Hippocampal formation (tissue), 2 donors: ENCODE results near the gene OR52N5.

Experiments used
- DNase-seq, 2 donors: peaks; one replicate each; lab custom pipeline; 2025; lab: John Stamatoyannopoulos, UW

OR52N5 gene

GRCh38 chr11:5783255-5783654, at the start of gene OR52N5:
TSS of gene OR52N5 (minus strand) at chr11:5783355. CDS start at chr11:5778634, 4,721 bp downstream.
- DNase-seq: no peak

DNA sequence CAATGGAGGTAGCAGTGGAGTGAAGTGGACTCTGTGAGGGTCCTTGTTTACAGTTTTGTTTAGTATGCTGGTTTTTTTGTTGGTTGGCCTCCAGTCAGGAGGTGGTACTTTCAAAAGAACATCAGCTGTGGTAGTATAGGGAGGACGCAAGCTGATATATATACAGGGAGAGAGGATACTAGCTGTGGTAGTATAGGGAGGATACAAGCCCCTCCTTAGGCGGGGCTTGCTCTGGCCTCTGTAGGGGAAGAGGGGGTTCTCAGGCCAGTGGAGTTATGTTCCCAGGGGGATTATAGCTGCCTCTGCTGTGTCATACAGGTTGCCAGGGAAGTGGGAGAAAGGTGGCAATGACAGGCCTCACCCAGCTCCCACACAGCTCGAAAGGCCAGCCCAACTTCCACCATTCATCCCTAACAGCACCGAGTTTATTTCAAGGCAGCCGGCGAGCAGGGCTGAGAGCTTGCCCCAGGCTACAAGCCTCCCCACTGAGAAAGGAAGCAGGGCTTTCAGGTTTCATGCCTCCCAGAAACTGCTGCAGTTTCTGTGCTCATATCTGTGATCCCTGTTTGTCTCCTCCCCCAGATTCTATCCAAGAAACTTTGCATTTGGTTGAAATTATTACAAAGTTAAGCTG, 48.2 kb upstream of the OR52N5 start:
- no peak for DNase-seq

DNA sequence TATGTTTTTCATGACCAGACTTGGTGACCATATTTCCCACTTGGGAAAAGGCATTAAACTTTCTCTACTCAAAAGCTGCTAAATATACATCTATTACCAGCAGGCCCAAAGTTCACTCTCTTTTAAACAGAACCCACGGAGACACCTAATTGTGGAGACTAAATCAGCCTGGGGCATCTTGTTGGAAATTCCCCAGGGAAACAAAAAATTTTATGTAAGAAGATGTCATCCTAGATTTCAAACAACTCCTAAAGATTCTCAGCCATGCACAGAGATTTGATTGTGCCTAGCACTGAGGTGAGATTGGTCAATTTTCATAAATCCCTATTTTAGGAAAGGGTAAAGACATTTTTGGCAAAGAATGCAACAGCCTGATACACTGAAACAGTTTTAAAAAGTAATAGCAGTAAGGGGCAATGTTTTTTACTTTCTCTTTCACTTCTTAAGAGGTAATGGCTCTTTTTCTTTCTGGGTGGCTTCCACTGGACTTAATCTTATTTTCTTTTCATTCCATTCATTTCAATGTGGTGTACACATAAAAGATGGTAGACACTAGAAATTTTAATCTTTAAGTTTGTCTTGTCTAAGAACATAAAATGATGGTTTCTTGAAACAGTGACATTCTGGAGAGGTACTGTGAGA, 35.2 kb upstream of the OR52N5 start:
- DNase-seq: no peak

DNA sequence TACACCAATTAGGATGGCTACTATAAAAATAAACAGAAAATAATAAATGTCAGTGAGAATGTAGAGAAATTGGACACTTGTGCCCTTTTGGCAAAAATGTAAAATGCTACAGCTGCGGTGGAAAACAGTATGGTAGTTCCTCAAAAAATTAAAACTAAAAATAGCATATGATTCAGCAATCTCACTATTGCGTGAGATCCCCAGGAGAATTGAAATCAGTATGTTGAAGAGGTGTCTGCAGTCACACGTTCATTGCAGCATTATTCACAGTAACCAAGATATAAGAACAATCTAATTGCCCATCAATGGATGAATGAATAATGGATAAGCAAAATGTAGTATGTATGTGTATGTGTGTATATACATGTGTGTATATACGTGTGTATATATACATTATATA, 32.4 kb upstream of the OR52N5 start:
- no peak for DNase-seq

DNA sequence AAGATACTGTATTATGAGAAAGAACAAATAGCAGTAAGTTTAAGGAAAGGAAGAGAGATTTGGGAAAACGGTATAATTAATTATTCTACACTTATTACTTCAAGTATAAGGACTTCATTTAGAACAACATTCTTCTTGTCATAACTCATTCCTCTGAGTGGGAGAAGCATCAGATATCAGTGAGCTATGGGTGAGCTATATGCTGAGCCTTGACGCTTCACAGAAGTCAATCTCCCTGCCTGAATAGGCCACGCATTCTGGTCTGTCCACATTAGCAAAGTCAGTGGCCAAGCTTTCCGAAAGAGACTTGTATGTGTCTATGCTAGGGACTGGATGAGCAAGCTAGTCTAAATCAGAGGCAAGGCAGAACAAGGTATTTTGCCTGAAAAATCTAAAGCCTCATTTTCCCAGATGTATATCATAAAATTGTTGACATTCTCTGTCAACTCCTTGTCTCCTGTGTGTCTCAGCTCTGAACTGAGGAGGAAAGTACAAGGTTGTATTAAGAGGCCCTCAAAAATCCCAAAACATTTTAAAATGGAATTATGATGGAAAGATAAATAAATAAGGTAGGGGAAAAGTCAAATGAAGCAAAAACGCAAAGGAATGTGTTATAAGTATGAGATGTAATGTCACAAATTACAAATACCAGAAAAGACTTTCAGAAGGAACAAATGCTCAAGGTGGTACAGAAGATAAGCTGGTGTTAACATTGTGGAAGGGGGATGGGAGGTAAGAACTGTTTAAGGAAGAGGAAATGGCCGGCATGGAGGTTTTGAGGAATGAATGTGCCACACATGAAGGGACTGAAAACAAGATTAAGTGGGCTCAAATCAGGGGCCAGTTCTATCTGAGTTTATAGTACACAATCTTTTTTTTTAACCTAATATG, 27.0 kb upstream of the OR52N5 start:
- no peak for DNase-seq

GRCh38 chr11:5809122-5809519, 26.0 kb upstream of the OR52N5 start:
- DNase-seq: no peak

DNA sequence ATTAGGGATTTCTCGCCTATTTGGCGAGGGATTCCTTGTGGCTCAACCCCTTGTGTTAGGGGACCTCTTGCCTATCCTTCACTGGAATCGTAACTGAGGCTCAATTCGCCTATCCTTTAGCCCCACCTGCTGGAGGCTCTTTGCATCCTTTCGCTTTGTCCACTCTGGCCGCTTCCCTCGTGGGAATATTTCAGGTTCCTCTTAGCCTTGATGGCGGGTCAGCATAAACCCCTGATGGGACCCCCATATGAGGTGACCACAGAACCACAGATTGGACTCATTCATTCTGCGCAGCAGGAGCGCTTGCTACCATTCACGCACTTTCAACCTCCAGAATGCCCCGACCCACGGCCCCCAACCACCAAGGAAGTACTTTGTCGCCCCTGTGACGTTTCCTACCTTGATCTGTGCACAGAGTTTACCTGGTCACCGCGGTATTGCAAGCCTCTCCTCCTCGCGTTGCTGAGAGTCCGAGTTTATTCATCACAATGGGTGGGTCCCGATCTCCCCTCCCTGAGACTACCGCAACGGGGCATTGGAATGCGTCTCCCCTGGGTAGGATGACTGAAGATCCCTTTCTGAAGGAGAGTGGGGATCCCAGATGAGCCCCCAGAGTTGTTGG, 25.5 kb upstream of the OR52N5 start, which contains the start of gene OR52N2:
OR52N2 (plus strand) TSS at position 425 of the 622 bp plus-strand sequence. CDS start 11,412 bp downstream, outside the sequence.
- DNase-seq: peak; percentile 50 to 67

DNA sequence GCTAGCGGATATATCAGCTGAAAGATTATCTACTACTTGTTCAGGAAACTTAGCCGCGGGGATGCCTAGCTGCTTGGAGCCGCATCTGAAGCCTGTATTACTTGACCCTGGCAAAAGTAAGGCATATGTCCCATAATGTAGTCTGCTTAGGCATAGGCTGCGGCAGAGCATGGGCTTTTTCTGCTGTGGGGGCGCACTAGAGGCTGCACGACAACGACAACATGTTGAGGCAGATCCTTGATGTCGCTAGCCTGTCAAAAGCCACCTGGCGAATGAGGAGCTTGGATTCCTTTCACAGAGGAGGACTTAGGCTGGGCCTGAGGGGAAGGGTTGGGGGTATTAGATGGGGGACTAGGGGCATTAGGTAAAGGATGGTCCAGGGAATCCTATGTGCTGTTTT, 24.4 kb upstream of the OR52N5 start:
- DNase-seq: no peak

- no peak for DNase-seq
Measured at GRCh38 chr11:5803982-5804381, 20.8 kb upstream of the OR52N5 start.

- no peak for DNase-seq
Measured at GRCh38 chr11:5796541-5796940, 13.4 kb upstream of the OR52N5 start.

DNA sequence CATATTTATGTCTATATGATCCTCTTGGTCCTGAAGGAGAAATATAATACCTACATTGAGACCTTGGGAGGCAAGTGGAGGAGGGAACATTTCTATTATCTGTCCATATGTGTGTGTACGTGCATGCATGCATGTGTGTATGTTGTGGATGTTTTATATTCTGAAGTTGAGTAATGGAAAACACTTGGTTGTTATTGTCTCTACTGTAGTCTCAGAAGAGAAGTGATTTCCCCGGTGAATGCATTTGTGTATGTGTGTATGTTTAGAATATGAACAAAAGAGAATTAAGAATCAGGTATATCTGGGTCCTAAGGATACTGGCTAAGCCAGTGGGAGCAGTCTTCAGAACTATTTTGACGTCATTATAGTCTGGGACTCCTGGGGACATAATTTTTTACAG, 8.0 kb upstream of the OR52N5 start, which contains the start of gene OR52N1:
OR52N1 (minus strand) TSS at position 101 of the 400 bp plus-strand sequence. CDS start 2,449 bp downstream, outside the sequence.
- no peak for DNase-seq

GRCh38 chr11:5767056-5767455, 16.1 kb downstream of the OR52N5 start:
- no peak for DNase-seq

GRCh38 chr11:5753943-5754342, 29.2 kb downstream of the OR52N5 start, which contains the start of gene OR52N4:
TSS of gene OR52N4 (plus strand) at chr11:5754243. CDS start at chr11:5754741, 498 bp downstream.
- no peak for DNase-seq

DNA sequence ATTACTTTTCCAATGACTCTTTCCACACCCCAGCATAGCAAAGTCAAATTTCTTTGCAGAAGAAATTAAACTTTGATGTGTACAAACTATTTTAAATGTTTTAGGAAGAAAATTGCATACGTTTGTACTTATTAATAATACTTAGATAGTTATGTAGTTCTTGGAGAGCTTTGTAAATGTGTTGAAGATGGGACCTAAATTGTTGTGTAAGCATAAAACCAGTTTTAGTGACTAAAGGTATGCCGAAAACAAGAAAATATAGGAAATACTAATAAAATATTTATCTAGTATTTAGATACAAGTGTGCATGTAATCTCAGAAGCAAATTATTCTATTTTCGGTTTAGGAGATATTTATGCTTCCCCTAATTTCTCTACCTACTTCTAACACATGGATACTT, 33.3 kb downstream of the OR52N5 start:
- DNase-seq: no peak

- no peak for DNase-seq
Measured at GRCh38 chr11:5746614-5747013, 36.5 kb downstream of the OR52N5 start.

DNA sequence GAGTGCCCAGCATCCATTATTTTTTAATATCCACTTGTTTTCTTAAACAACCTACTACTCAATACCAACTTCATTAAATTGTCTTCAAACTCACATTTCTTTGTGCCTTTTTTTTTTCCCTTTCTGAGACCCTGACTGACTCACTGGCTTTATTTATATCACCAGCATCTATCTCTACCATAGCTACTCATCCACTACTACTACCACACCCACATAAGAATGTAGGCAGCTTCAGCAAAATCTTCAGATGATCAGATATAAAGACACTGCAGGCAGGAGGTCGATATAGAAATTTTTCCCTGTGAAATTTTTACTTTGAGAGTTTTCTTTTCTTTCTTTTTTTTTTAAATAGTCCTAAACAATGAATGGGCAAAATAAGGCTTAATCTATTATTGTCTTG, 44.7 kb downstream of the OR52N5 start:
- no peak for DNase-seq

GRCh38 chr11:5737670-5738392, 45.3 kb downstream of the OR52N5 start:
- DNase-seq: no peak

DNA sequence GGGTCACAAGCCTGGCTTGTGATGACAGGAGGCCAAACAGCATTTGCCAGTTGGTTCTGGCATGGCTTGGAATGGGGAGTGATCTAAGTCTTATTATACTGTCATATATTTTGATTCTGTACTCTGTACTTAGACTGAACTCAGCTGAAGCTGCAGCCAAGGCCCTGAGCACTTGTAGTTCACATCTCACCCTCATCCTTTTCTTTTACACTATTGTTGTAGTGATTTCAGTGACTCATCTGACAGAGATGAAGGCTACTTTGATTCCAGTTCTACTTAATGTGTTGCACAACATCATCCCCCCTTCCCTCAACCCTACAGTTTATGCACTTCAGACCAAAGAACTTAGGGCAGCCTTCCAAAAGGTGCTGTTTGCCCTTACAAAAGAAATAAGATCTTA, 46.1 kb downstream of the OR52N5 start:
- DNase-seq: no peak

- no peak for DNase-seq
Measured at GRCh38 chr11:5736396-5736795, 46.8 kb downstream of the OR52N5 start, which contains the start of gene OR56B1. TSS of gene OR56B1 (plus strand) at chr11:5736448. CDS start at chr11:5736517, 69 bp downstream.

GRCh38 chr11:5727691-5728090, 55.5 kb downstream of the OR52N5 start:
- DNase-seq: no peak

GRCh38 chr11:5726351-5726750, 56.8 kb downstream of the OR52N5 start:
- no peak for DNase-seq
